Type B pancreatic cell (in vitro differentiated cells): ENCODE measurements around the gene RAB14. TPM values are rescaled to one million over a fixed set of nuclear protein-coding genes. Genes with fewer than 3 reads are reported as not detected.

Experiments used
- DNase-seq: peaks from one replicate; pipeline ENCODE4 v3.0.0; 2021; ENCODE audit warnings: mixed read lengths; ENCODE audit not compliant: unreplicated experiment; ENCODE audit errors: extremely low spot score
- H3K27ac Mint-ChIP-seq: 2 replicates; pipeline ENCODE4 v1.8.0; 2021; ENCODE audit warnings: mild to moderate bottlenecking, mixed read lengths
- H3K27me3 Mint-ChIP-seq: 2 replicates; pipeline ENCODE4 v1.8.0; 2021; ENCODE audit warnings: mixed read lengths
- H3K36me3 Mint-ChIP-seq: 2 replicates; pipeline ENCODE4 v1.8.0; 2021; ENCODE audit warnings: mixed read lengths
- H3K4me1 Mint-ChIP-seq: one replicate; pipeline ENCODE4 v1.8.0; 2021; ENCODE audit warnings: mixed read lengths; ENCODE audit not compliant: unreplicated experiment
- H3K4me3 Mint-ChIP-seq: 2 replicates; pipeline ENCODE4 v1.8.0; 2021; ENCODE audit warnings: mild to moderate bottlenecking, mixed read lengths
- H3K9me3 Mint-ChIP-seq: 2 replicates; pipeline ENCODE4 v1.8.0; 2021; ENCODE audit warnings: mixed read lengths
- total RNA-seq: library from RNA; stranded (reverse); gene quantifications from 2 replicates; pipeline ENCODE4 v1.2.1, GENCODE V29; 2021; ENCODE audit warnings: low replicate concordance
- TF ChIP-seq, protein P1 (sequence below): fragments of 200-600 bp; sonication (generic); conservative IDR thresholded peaks from 2 replicates; pipeline ENCODE4 v1.5.0; 2021; ENCODE audit warnings: antibody characterized with exemption, mild to moderate bottlenecking

RAB14 gene
- total RNA-seq, 1 donor from 2014 or later: 59.4 TPM

DNA sequence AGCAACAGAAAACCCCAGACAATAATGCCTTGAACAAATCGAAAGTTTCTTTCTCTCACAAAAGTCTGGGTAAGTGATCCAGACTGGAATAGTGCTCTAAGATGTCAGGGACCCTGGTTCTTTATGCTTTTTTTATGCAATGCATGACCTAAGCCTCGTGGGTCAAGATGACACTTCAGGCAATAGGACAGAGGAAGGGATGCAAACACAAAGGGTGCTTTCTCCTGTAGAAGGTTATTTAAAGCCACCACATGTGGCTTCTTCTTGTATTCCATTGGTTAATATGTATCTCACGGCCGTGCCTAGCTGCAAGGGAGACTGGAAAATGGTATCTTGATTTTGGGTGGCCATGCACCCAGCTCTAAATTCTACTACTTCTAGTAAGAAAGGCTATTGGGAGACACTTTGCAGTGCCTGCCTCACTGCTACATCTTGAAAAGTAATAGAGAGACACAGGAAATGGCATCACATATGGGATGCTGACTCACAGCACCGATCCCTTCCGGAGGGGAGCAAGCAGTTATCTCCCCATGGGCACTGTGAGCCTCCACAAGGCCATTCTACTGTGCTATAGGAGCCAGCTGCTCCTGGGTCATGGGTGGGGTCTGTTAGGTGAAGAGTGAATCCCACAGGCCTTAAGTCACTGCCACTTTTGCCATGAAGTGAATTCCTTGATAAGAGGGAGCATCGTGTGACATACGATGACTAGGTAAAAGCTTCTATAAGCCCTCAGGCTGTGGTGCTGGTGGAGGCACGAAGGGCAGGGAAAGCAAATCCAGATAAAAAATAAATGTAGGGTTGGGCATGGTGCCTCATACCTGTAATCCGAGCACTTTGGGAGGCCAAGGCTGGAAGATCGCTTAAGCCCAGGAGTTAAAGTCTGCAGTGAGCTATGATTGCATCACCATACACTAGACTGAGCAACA is 32.5 kb upstream of the RAB14 start:
- Mint-ChIP-seq H3K27me3 (no peaks in the 10 kb centered on the region), H3K9me3 (no peaks in the 10 kb centered on the region), H3K36me3 (no peaks in the 10 kb centered on the region), H3K4me1 (peaks cover 7% of the 10 kb centered on the region), H3K4me3 (no peak overlapping the region), H3K27ac (no peak overlapping the region)
- DNase-seq: no peak
- TF ChIP-seq, protein P1, sequence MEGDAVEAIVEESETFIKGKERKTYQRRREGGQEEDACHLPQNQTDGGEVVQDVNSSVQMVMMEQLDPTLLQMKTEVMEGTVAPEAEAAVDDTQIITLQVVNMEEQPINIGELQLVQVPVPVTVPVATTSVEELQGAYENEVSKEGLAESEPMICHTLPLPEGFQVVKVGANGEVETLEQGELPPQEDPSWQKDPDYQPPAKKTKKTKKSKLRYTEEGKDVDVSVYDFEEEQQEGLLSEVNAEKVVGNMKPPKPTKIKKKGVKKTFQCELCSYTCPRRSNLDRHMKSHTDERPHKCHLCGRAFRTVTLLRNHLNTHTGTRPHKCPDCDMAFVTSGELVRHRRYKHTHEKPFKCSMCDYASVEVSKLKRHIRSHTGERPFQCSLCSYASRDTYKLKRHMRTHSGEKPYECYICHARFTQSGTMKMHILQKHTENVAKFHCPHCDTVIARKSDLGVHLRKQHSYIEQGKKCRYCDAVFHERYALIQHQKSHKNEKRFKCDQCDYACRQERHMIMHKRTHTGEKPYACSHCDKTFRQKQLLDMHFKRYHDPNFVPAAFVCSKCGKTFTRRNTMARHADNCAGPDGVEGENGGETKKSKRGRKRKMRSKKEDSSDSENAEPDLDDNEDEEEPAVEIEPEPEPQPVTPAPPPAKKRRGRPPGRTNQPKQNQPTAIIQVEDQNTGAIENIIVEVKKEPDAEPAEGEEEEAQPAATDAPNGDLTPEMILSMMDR: no peak

GRCh38 chr9:121232251-121232650 is 30.6 kb upstream of the RAB14 start:
- DNase-seq: no peak
- TF ChIP-seq, protein P1: no peak
- peaks cover 7% of the 10 kb centered on the region for H3K4me1 Mint-ChIP-seq
- H3K27ac Mint-ChIP-seq: no peak overlapping the region
- no peak overlapping the region for H3K4me3 Mint-ChIP-seq
- no peaks in the 10 kb centered on the region for H3K27me3 Mint-ChIP-seq
- no peaks in the 10 kb centered on the region for H3K9me3 Mint-ChIP-seq
- no peaks in the 10 kb centered on the region for H3K36me3 Mint-ChIP-seq

GRCh38 chr9:121230256-121230655 is 28.6 kb upstream of the RAB14 start:
- Mint-ChIP-seq H3K27me3 (no peaks in the 10 kb centered on the region), H3K27ac (no peak overlapping the region), H3K4me3 (no peak overlapping the region), H3K9me3 (no peaks in the 10 kb centered on the region), H3K4me1 (peaks cover 7% of the 10 kb centered on the region), H3K36me3 (no peaks in the 10 kb centered on the region)
- DNase-seq: no peak
- TF ChIP-seq, protein P1: no peak

GRCh38 chr9:121227862-121228261 is 26.2 kb upstream of the RAB14 start:
- Mint-ChIP-seq H3K4me3 (no peak overlapping the region), H3K27ac (no peak overlapping the region), H3K27me3 (no peaks in the 10 kb centered on the region), H3K36me3 (no peaks in the 10 kb centered on the region), H3K4me1 (no peaks in the 10 kb centered on the region), H3K9me3 (no peaks in the 10 kb centered on the region)
- DNase-seq: no peak
- TF ChIP-seq, protein P1: no peak

DNA sequence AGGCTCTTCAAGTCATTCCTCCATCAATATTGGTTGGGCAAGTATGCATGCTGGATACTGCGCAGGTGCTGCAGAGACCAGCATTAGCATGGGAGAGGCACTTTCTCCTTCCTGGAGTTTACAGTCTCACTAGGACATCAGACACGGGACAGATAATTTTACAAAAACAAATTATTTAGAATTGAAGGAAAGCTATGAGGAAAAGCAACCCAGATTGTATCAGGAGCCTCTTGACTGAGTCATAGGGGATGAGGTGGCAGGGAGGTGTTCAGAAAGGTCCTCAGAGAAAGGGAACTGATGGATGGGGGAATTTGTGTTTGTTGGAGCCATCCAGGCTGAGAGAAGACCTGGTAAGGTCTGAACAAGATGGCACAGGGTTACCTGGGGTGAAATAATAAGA is 24.5 kb upstream of the RAB14 start:
- no peak overlapping the region for H3K27ac Mint-ChIP-seq
- no peaks in the 10 kb centered on the region for H3K4me1 Mint-ChIP-seq
- DNase-seq: no peak
- no peaks in the 10 kb centered on the region for H3K9me3 Mint-ChIP-seq
- TF ChIP-seq, protein P1: no peak
- H3K4me3 Mint-ChIP-seq: no peak overlapping the region
- no peaks in the 10 kb centered on the region for H3K27me3 Mint-ChIP-seq
- H3K36me3 Mint-ChIP-seq: no peaks in the 10 kb centered on the region
